SK-MEL-5 (cell line): ENCODE measurements around the gene EGFLAM. TPM values are rescaled to one million over a fixed set of nuclear protein-coding genes. Genes with fewer than 3 reads are reported as not detected.

ENCODE experiments used
- DNase-seq: peaks from one replicate; pipeline ENCODE4 v3.0.0-alpha.2; 2016; ENCODE audit warnings: low read depth, low spot score
- in situ Hi-C: cut with HindIII; loops from 2 replicates; pipeline ENCODE4 v1.10.0; 2016; ENCODE audit warnings: low sequenced_read_pairs, high pct_unique_total_duplicates, low pct_unique_long_range_greater_than_20kb
- small RNA-seq, 2 experiments: library from RNA; depleted of rRNA; stranded (forward); fragments of <200 nt; gene quantifications; one replicate each; pipeline ENCODE3, GENCODE V24; 2014
- total RNA-seq: library from RNA; depleted of rRNA; stranded (reverse); fragments of >200 nt; shearing (Covaris generic); gene quantifications from 2 replicates; pipeline ENCODE4 v1.2.3, GENCODE V29; 2014

The EGFLAM gene
- total RNA-seq, 1 experiment from 2014 or later: not detected

DNA sequence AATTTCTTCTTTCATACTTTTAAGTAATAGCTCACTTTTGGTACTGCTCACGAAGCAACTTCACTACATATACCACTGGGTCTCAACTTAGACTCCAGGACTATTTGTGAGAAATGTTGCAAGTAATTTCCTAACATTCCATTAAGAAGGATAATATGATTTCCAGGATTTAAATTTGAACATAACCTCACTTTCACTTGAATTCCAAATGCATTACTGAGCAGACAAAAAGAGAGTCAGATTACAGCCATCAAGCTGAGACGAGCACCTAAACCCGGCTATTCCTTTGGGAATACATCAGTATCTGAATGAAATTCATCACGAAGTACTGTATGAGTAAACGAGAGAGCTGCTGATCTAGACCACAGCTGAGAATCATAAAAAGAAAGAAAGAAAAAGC lies 250.8 kb downstream of the EGFLAM start:
- no peak for DNase-seq
- in situ Hi-C loops: no loop called here

Small RNA genes within 50 kb of the gene (small RNA-seq; reads per million reads assigned to genes)
- 0 reads per million in 2 experiments for gene AC091839.1
